GM21528 (cell line): ENCODE measurements around the gene GBX1.

Experiments used
- ATAC-seq: cut with Tn5 transposase; IDR thresholded peaks from one replicate; pipeline ENCODE4 v1.9.1; 2021; ENCODE audit warnings: mild to moderate bottlenecking, moderate library complexity; ENCODE audit not compliant: unreplicated experiment, low FRiP score

Gene GBX1

GRCh38 chr7:151167197-151167961, at the start of gene GBX1:
Gene GBX1, minus strand, starts transcription at chr7:151167694. Its CDS starts 146 bp downstream, at chr7:151167548.
- ATAC-seq: no peak

GRCh38 chr7:151215396-151215795, 47.9 kb upstream of the GBX1 start:
- ATAC-seq: no peak

GRCh38 chr7:151213826-151214225, 46.3 kb upstream of the GBX1 start:
- ATAC-seq: no peak

- no peak for ATAC-seq
These were observed 45.1 kb upstream of the GBX1 start for GRCh38 chr7:151212626-151213025.

DNA sequence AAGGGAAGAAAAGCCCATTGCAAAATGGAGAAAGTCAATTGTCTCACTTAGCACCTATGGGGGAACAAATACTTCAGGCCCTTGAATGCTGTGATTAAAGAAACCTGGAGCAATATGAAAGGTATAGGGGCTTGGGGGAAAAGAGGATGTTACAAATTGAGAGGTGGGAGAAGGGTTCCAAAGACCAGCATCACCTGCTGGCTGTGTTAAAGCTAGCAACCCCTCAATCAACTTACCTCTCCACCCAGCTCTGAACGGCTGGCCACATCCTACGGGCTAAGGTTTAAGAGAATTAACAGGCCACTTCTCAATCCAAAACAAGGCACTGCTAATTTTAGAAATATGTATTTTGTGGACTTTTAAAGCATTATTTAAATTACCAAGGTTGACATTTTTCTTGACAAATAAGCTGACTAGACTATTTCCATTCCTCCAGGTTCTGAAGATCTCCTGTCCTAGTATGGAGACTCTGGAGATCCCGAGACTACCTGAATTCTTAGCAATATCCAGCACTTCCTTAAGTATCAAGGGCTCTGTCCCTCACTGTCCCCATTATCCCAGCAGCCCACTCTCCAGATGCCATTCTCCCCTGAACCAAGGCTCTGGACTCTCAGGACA, 43.8 kb upstream of the GBX1 start:
- ATAC-seq: no peak

DNA sequence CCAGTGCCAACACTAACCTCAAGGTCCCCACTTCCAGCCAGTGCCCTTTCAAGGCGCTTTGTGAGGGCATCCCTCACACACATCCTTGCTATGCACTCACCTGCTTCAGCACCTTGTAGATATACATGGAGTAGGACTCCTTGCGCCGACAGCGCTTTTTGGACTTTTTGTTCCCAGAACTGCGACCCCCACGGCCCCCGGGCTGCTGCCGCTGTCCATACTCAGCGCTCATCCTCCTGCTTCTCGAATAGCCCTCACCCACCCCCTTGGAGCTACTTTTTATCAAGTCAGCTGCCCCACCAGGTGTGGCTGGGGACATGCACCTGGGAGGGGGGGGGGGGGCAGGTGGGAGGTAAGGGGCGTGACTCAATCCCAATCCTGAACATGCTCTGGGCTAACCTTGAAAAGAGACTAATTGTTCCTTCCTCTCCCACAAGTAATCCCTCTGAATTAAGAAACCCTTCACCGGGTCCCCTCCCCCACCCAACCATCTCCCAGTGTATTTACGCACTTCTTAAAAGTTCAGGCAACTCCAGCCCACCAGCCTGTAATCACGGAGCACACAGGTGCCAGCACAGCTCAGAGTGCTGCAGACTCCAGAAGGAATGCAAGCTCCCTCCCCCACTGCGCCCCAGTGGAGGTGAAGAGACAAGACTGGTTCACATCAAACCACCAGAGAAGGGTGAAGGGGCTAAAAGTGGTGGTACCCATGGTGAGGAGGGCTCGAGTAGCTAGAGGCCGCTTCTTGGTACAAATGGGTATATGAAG, 42.8 kb upstream of the GBX1 start, which contains the start of gene H2BK1:
TSS of gene H2BK1 (minus strand) at position 402 of the 768 bp plus-strand sequence. CDS start at position 232, 170 bp downstream.
- no peak for ATAC-seq

GRCh38 chr7:151209588-151209987, 42.1 kb upstream of the GBX1 start:
- ATAC-seq: no peak

DNA sequence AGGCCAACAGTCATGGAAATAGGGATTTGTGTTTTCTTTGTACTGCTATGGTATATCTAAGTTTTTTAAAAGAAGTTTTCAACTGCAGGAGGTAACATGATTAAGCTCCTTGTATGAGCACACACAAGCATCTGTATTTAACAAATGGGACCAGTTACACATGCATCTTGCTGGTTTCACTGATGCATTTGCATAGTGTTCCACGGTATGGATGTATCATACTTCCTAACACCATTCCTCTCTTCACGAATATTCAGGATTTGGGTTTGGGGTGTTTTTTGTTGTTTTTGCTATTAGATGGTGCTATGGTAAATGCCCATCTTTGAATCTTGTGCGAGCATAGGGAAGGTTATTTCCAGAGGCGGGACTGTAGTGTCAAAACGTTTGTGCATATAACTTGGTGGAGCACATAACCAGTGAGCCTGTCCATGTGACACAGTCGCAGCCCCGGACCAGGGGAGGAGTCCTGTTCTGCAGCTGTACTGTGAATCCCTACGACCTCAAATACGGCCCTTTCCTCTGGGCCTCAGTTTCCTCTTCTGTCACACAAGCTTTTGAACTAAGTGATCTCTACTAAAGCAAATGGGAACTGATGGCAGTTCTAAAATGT, 40.9 kb upstream of the GBX1 start:
- ATAC-seq: no peak

- ATAC-seq: no peak
These were observed 40.3 kb upstream of the GBX1 start for GRCh38 chr7:151207804-151208203.

DNA sequence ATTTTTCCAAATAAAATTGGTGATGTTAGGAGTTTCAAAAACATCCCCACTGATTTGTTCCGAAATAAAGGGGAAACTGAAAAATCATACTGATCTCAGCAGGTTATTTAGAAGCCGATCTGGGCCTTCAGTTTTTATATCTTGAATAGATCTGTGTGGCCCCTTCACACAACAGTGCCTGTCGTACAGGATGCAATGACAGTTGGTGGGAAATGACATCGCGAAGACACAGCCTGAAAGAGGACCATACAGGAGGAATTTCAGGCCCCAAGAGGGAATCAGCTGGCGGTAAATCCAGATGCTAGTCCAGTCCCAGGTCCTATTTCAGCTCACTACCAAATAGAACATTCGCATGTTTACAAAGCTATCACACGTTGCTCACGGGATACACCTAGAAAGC, 39.8 kb upstream of the GBX1 start:
- no peak for ATAC-seq

- ATAC-seq: no peak
These were observed 39.4 kb upstream of the GBX1 start for GRCh38 chr7:151206914-151207313.

GRCh38 chr7:151205730-151206129, 38.2 kb upstream of the GBX1 start:
- no peak for ATAC-seq

DNA sequence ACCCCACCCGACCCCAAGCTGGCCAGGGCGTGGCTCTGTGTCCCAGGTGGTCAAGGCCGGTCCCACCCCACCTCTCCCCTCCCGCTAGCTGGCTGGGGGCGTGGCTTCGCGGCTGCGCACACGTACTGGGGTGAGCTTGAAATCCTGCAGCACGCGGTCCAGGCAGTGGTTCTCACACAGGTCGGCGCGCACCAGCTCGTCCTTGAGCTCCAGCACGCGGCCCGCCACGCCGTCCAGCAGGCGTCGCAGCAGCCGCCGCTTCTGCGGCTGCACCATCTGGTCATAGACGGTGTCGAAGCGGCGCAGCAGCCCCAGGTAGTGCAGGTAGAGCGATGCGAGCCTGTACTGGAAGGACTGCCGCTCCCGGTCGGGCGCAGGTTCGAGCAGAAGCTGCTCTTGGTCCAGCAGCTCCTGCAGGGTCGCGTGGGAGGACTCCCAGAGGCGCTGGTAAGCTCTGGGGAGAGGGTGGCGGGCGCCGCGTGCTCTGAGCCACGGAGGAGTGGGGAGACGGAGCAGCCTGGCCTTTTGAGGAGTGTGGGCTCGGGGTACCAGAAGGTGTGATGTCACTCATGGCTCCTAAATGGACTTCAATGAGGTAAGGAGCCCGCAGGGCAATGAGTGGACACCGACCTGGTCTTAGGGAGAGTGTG, 37.0 kb upstream of the GBX1 start:
- ATAC-seq: no peak

DNA sequence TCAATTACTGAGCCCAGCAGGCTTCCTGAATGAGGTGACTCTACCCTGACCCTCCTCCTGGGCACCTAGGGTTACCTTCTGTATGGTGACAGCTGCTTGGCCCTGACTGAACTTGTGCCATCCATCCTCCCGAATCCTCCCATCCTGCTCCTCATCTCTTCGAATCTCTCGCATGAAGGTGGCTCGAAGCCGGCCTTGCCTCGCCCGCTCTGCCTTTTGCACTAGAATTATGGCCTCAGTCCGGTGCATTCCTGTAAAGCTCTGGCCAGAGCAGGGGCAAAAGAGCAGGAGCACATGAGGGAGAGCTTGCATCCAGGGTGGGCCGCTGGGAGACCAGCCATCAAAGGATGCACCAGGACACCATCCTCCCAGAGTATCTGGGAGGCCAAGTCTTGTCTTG, 35.3 kb upstream of the GBX1 start:
- no peak for ATAC-seq

GRCh38 chr7:151201751-151202150, 34.3 kb upstream of the GBX1 start:
- no peak for ATAC-seq

GRCh38 chr7:151201344-151201743, 33.9 kb upstream of the GBX1 start:
- no peak for ATAC-seq

DNA sequence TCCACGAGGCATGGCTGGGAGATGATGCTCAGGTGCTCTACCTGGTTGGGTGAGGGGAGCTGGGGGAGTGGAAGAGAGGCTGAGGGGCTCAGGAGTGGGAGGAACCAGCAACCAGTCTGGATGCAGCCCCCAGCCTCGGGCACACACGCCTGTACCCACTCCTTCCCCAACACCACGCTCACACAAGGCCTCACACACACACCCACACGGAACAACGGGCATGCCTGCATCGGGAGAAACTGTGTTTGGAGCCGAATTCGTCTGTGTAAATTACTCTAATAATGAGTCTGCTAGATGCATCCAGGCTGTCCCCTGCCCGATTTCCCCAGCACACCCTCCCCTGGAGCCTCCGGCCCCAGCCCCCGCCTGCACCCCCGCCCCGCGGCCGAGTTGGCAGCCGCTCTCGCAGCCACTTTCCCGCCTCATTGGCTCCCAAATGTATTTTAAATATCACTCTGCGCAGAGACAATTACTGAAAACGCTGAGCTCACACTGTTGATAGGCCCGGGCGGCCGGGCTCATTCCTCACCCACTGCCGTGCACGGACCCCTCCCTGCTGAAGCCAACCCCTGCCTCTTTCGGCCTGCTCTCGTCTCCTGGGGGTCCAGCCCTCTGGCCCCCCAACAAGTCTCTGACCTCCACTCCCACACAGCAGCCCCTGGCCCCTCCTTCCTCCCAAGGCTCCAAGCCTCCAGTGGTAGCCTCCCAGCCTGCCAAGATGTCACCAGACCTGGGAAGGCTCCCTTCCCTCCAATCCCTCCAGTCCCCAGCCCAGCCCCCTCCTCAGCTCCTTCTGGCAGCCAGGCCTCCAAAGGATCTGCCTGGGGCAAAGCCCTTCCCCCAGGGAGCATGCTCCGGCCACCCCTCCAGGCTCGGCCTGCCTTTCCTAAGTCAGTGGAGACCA, 31.7 kb upstream of the GBX1 start:
- no peak for ATAC-seq

DNA sequence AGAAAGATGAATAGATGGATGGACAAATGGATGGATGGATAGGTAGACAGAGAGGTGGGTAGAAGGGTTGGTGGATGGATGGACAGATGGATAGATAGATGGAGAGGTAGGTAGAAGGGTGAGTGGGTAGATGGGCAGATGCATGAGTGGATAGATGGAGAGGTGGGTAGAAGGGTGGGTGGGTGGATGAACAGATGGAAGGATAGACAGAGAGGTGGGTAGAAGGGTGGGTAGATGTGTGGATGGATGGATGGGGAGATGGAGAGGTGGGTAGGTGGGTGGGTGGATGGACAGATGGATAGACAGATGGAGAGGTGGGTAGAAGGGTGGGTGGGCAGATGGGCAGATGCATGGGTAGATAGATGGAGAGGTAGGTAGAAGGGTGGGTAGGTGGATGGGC, 30.4 kb upstream of the GBX1 start:
- ATAC-seq: no peak

GRCh38 chr7:151195616-151196450, 28.3 kb upstream of the GBX1 start:
- ATAC-seq: no peak
